HCT116 (cell line): ENCODE results near the gene MEIOSIN. TPM values are rescaled to one million over a fixed set of nuclear protein-coding genes. Genes with fewer than 3 reads are reported as not detected.

Source experiments
- ATAC-seq: fragments of 200-7000 bp; cut with Tn5 transposase; 2 replicates; pipeline ENCODE4 v1.9.1; 2020; ENCODE audit warnings: mild to moderate bottlenecking, moderate library complexity
- BruUV-seq: library from RNA; stranded (reverse); fragments of 400-500 nt; replicated peaks from 2 replicates; lab custom pipeline; 2021; lab: Mats Ljungman, UMichigan
- CTCF ChIA-PET: fragments of 300-600 bp; sonication (Branson Sonifier 250); formaldehyde crosslinking; loops from one replicate; lab custom pipeline; 2021; ENCODE audit warnings: antibody characterized with exemption; lab: Charles Lee
- POLR2A ChIA-PET: fragments of 300-600, 350-600 bp; sonication (Branson Sonifier 250); formaldehyde crosslinking; loops from one replicate; lab custom pipeline; 2021; ENCODE audit warnings: antibody characterized with exemption; lab: Charles Lee
- RAD21 ChIA-PET, 2 experiments: fragments of 300-600 bp; sonication (Branson Sonifier 250); formaldehyde crosslinking; loops; one replicate each; lab custom pipeline; 2023; ENCODE audit warnings: low total read pairs in 2 of 2; ENCODE audit not compliant: uncharacterized antibody in 2 of 2, unreplicated experiment in 2 of 2, low non-redundant PET in 1 of 2; lab: Charles Lee
- DNase-seq: peaks from one replicate; pipeline ENCODE4 v3.0.0-alpha.2; 2010; ENCODE audit warnings: low read depth, low spot score
- H2AFZ ChIP-seq: fragments of 200-600 bp; shearing (Covaris generic), sonication (generic); 2 replicates; pipeline ENCODE4 v1.6.1; 2017; ENCODE audit warnings: low read depth, mixed run types, mixed read lengths, antibody characterized with exemption, low read length; ENCODE audit not compliant: poor library complexity, severe bottlenecking
- H3K27ac ChIP-seq: 2 replicates; pipeline ENCODE4 v1.5.1; 2012; ENCODE audit warnings: low read depth, low read length
- H3K27me3 ChIP-seq: fragments of 200-600 bp; sonication (generic); 2 replicates; pipeline ENCODE4 v1.6.1; 2016; ENCODE audit warnings: mixed run types, low read length, mixed read lengths; ENCODE audit not compliant: insufficient read depth
- H3K36me3 ChIP-seq, 2 experiments: fragments of 200-500 bp in 1 of 2; fragments of 200-600 bp in 1 of 2; sonication (Bioruptor generic) in 1 of 2; sonication (generic) in 1 of 2; 2 replicates each; pipeline versions ENCODE4 v1.5.1 to v1.6.1; 2014 to 2016; ENCODE audit warnings: low read length in 2 of 2, inconsistent platforms in 1 of 2, mixed read lengths in 1 of 2, mixed run types in 1 of 2; ENCODE audit not compliant: insufficient read depth in 2 of 2, control insufficient read depth in 1 of 2
- H3K4me1 ChIP-seq, 2 experiments: fragments of 200-600 bp in 1 of 2; sonication (generic) in 1 of 2; 2 replicates each; pipeline versions ENCODE4 v1.5.1 to v1.6.1; 2012 to 2017; ENCODE audit warnings: low read length in 2 of 2, inconsistent platforms in 1 of 2, mild to moderate bottlenecking in 1 of 2, mixed read lengths in 1 of 2, mixed run types in 1 of 2, moderate library complexity in 1 of 2; ENCODE audit not compliant: insufficient read depth in 2 of 2, control insufficient read depth in 1 of 2
- H3K4me2 ChIP-seq: fragments of 200-600 bp; sonication (generic); 2 replicates; pipeline ENCODE4 v1.6.1; 2017; ENCODE audit warnings: mixed run types, low read length, mixed read lengths
- H3K4me3 ChIP-seq, 2 experiments: fragments of 200-600 bp in 1 of 2; sonication (generic) in 1 of 2; replicated peaks in 1 of 2; 2 replicates each; pipeline ENCODE4 v1.5.1; 2011 to 2016; ENCODE audit warnings: low read length in 2 of 2, control low read depth in 1 of 2, low read depth in 1 of 2, mild to moderate bottlenecking in 1 of 2, mixed read lengths in 1 of 2, mixed run types in 1 of 2
- H3K79me2 ChIP-seq: fragments of 200-600 bp; sonication (generic); 2 replicates; pipeline ENCODE4 v1.6.1; 2017; ENCODE audit warnings: mild to moderate bottlenecking, mixed run types, low read length, moderate library complexity, mixed read lengths; ENCODE audit not compliant: insufficient read depth
- H3K9ac ChIP-seq: fragments of 200-600 bp; sonication (generic); 2 replicates; pipeline ENCODE4 v1.6.1; 2016; ENCODE audit warnings: low read length, mixed read lengths
- H3K9me2 ChIP-seq: fragments of 200-600 bp; sonication (generic), shearing (Covaris generic); 2 replicates; pipeline ENCODE4 v1.6.1; 2017; ENCODE audit warnings: mixed run types, mild to moderate bottlenecking, moderate library complexity; ENCODE audit not compliant: insufficient read depth
- H3K9me3 ChIP-seq, 2 experiments: fragments of 200-500 bp in 1 of 2; fragments of 200-600 bp in 1 of 2; sonication (Bioruptor generic) in 1 of 2; sonication (generic) in 1 of 2; 2 replicates each; pipeline ENCODE4 v1.6.1; 2014 to 2017; ENCODE audit warnings: low read length in 2 of 2, mixed read lengths in 2 of 2, inconsistent platforms in 1 of 2, low read depth in 1 of 2, mild to moderate bottlenecking in 1 of 2, mixed run types in 1 of 2, moderate library complexity in 1 of 2; ENCODE audit not compliant: control insufficient read depth in 1 of 2, insufficient read depth in 1 of 2
- H4K20me1 ChIP-seq: fragments of 200-600 bp; sonication (generic), shearing (Covaris generic); 2 replicates; pipeline ENCODE4 v1.6.1; 2017; ENCODE audit warnings: mixed run types, mild to moderate bottlenecking, moderate library complexity; ENCODE audit not compliant: insufficient read depth
- CBX3 ChIP-seq: IDR thresholded peaks from 2 replicates; pipeline ENCODE4 v1.6.1; 2012; ENCODE audit warnings: low read depth
- EZH2 ChIP-seq: fragments of 200-600 bp; sonication (generic); IDR thresholded peaks from 2 replicates; pipeline ENCODE4 v1.6.1; 2017; ENCODE audit warnings: antibody characterized with exemption, mixed run types
- FOSL1 ChIP-seq: IDR thresholded peaks from 2 replicates; pipeline ENCODE4 v1.6.1; 2012; ENCODE audit warnings: low read depth
- RAD21 ChIP-seq: IDR thresholded peaks from 2 replicates; pipeline ENCODE4 v1.6.1; 2012; ENCODE audit warnings: low read depth, mild to moderate bottlenecking
- SIN3A ChIP-seq: IDR thresholded peaks from 2 replicates; pipeline ENCODE4 v1.6.1; 2012; ENCODE audit warnings: low read depth
- TCF7L2 ChIP-seq: IDR thresholded peaks from 2 replicates; pipeline ENCODE4 v1.7.0; 2011; ENCODE audit warnings: borderline replicate concordance, inconsistent platforms; ENCODE audit not compliant: insufficient read depth, insufficient read length; ENCODE audit errors: extremely low read depth
- ZFX ChIP-seq: fragments of 450-650 bp; IDR thresholded peaks from 2 replicates; pipeline ENCODE4 v1.6.1; 2017
- ZNF274 ChIP-seq: fragments of 200-500 bp; sonication (Bioruptor generic); IDR thresholded peaks from 2 replicates; pipeline ENCODE4 v1.6.1; 2014; ENCODE audit warnings: mild to moderate bottlenecking, low read depth, low read length, inconsistent platforms
- intact Hi-C: fragments of 100-400 bp; cut with micrococcal nuclease; formaldehyde crosslinking; loops from 2 replicates; pipeline ENCODE4 v1.10.0; 2022
- total RNA-seq: library from RNA; stranded (reverse); gene quantifications from one replicate; pipeline ENCODE4 v1.2.1, GENCODE V29; 2021; ENCODE audit not compliant: unreplicated experiment
- TF ChIP-seq, protein P1 (sequence below): IDR thresholded peaks from 2 replicates; pipeline ENCODE4 v1.6.1; 2012; ENCODE audit warnings: low read depth
- TF ChIP-seq, protein P2 (sequence below): IDR thresholded peaks from 2 replicates; pipeline ENCODE4 v1.6.1; 2012
- TF ChIP-seq, protein P3 (sequence below): IDR thresholded peaks from 2 replicates; pipeline ENCODE4 v1.6.1; 2012

MEIOSIN gene
- total RNA-seq, 1 experiment from 2014 or later = 2.1 TPM

DNA sequence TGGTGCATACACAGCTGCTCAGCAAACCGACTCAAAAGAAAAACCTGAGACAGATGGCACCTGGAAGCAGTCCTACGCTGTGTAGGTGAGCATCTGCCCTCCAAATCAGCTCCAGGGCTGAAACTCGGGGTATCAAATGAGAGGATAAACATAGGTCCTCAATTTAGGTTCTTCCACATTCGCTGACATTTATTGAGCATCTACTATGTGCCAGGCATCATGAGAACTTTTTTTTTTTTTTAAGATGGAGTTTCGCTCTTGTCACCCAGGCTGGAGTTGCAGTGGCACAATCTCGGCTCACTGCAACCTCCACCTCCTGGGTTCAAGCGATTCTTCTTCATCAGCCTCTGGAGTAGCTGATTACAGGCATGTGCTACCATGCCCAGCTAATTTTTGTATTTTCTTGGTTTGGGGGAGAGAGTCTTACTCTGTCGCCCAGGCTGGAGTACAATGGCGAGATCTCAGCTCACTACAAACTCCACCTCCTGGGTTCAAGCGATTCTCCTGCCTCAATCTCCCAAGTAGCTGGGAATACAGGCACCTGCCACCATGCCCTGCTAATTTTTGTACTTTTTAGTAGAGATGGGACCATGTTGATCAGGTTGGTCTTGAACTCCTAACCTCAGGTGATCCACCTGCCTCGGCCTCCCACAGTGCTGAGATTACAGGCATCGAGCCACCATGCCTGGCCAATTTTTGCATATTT, 27.4 kb upstream of the MEIOSIN start:
- intact Hi-C loops = no loop called here
- H3K27ac ChIP-seq = no peak overlapping the region
- no peak for ATAC-seq
- H3K36me3 ChIP-seq = peaks cover 3 to 5% of the 10 kb centered on the region in 2 experiments; a peak in 2 of 4 replicates
- no TSS peak for BruUV-seq
- no peaks in the 10 kb centered on the region for H3K9me3 ChIP-seq
- no peak overlapping the region for H3K9ac ChIP-seq
- no peak overlapping the region for H2AFZ ChIP-seq
- ChIA-PET POLR2A (interaction anchor here (1.6 kb wide), 1 partner anchor 13 kb away, joined by 5 read pairs; the partner anchor contains the start of gene QPCTL), CTCF (interaction anchor here (0.7 to 2.4 kb wide), 2 partner anchors 13 to 63 kb away, joined by 5 to 8 read pairs; partner anchors contain the start of genes QPCTL and SIX5), RAD21 (interaction anchor here in 1 of 2 experiments (0.7 kb wide), 1 partner anchor 296 kb away, joined by 3 read pairs; no protein-coding TSS in a partner anchor)
- TF ChIP-seq RAD21 (no peak), ZFX (no peak), ZNF274 (no peak), EZH2 (no peak), FOSL1 (no peak), SIN3A (no peak), CBX3 (no peak), TCF7L2 (no peak)
- TF ChIP-seq, protein P1, sequence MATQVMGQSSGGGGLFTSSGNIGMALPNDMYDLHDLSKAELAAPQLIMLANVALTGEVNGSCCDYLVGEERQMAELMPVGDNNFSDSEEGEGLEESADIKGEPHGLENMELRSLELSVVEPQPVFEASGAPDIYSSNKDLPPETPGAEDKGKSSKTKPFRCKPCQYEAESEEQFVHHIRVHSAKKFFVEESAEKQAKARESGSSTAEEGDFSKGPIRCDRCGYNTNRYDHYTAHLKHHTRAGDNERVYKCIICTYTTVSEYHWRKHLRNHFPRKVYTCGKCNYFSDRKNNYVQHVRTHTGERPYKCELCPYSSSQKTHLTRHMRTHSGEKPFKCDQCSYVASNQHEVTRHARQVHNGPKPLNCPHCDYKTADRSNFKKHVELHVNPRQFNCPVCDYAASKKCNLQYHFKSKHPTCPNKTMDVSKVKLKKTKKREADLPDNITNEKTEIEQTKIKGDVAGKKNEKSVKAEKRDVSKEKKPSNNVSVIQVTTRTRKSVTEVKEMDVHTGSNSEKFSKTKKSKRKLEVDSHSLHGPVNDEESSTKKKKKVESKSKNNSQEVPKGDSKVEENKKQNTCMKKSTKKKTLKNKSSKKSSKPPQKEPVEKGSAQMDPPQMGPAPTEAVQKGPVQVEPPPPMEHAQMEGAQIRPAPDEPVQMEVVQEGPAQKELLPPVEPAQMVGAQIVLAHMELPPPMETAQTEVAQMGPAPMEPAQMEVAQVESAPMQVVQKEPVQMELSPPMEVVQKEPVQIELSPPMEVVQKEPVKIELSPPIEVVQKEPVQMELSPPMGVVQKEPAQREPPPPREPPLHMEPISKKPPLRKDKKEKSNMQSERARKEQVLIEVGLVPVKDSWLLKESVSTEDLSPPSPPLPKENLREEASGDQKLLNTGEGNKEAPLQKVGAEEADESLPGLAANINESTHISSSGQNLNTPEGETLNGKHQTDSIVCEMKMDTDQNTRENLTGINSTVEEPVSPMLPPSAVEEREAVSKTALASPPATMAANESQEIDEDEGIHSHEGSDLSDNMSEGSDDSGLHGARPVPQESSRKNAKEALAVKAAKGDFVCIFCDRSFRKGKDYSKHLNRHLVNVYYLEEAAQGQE = no peak
- TF ChIP-seq, protein P2, sequence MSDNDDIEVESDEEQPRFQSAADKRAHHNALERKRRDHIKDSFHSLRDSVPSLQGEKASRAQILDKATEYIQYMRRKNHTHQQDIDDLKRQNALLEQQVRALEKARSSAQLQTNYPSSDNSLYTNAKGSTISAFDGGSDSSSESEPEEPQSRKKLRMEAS = no peak
- TF ChIP-seq, protein P3, sequence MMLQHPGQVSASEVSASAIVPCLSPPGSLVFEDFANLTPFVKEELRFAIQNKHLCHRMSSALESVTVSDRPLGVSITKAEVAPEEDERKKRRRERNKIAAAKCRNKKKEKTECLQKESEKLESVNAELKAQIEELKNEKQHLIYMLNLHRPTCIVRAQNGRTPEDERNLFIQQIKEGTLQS = no peak
- no peaks in the 10 kb centered on the region for H3K9me2 ChIP-seq
- H3K4me1 ChIP-seq = no peaks in the 10 kb centered on the region
- H3K4me3 ChIP-seq = no peak overlapping the region
- no peak overlapping the region for H3K4me2 ChIP-seq
- H3K79me2 ChIP-seq = peaks cover 3% of the 10 kb centered on the region; the same call in 1 of the 2 replicates
- DNase-seq = no peak
- no peaks in the 10 kb centered on the region for H4K20me1 ChIP-seq
- H3K27me3 ChIP-seq = no peaks in the 10 kb centered on the region
